ENCODE data around the gene GCH1.

Gene GCH1

GRCh38 chr14:54867011-54867410, 35.6 kb downstream of the GCH1 start:
- no peak for TF ChIP-seq CTCF (IDR thresholded peaks at IDR 0.05; ENCODE audit: low read depth, low read length, missing control alignments)
- H3K4me3 ChIP-seq (ENCODE audit: low read depth, low read length), result no peak overlapping the region
- in situ Hi-C loops (cut with HindIII; ENCODE audit: low sequenced_read_pairs), result no loop called here
- DNase-seq (ENCODE audit: low read depth), result no peak

- no peak overlapping the region for H3K4me3 ChIP-seq (ENCODE audit: low read depth, low read length)
- no peak for TF ChIP-seq CTCF (IDR thresholded peaks at IDR 0.05; ENCODE audit: low read depth, low read length, missing control alignments)
- in situ Hi-C loops (cut with HindIII; ENCODE audit: low sequenced_read_pairs), result no loop called here
- DNase-seq (ENCODE audit: low read depth), result no peak
Measured at GRCh38 chr14:54866588-54866987, 36.0 kb downstream of the GCH1 start.

GRCh38 chr14:54864526-54864925, 38.1 kb downstream of the GCH1 start:
- in situ Hi-C loops (cut with HindIII; ENCODE audit: low sequenced_read_pairs), result no loop called here
- no peak overlapping the region for H3K4me3 ChIP-seq (ENCODE audit: low read depth, low read length)
- no peak for TF ChIP-seq CTCF (IDR thresholded peaks at IDR 0.05; ENCODE audit: low read depth, low read length, missing control alignments)
- DNase-seq (ENCODE audit: low read depth), result no peak

GRCh38 chr14:54857830-54858269, 44.8 kb downstream of the GCH1 start:
- in situ Hi-C loops (cut with HindIII; ENCODE audit: low sequenced_read_pairs), result no loop called here
- no peak for TF ChIP-seq CTCF (IDR thresholded peaks at IDR 0.05; ENCODE audit: low read depth, low read length, missing control alignments)
- no peak overlapping the region for H3K4me3 ChIP-seq (ENCODE audit: low read depth, low read length)
- no peak for DNase-seq (ENCODE audit: low read depth)

GRCh38 chr14:54856152-54856551, 46.5 kb downstream of the GCH1 start:
- TF ChIP-seq CTCF (IDR thresholded peaks at IDR 0.05; ENCODE audit: low read depth, low read length, missing control alignments), result no peak
- in situ Hi-C loops (cut with HindIII; ENCODE audit: low sequenced_read_pairs), result no loop called here
- H3K4me3 ChIP-seq (ENCODE audit: low read depth, low read length), result no peak overlapping the region
- DNase-seq (ENCODE audit: low read depth), result no peak

- DNase-seq (ENCODE audit: low read depth), result no peak
- no peak for TF ChIP-seq CTCF (IDR thresholded peaks at IDR 0.05; ENCODE audit: low read depth, low read length, missing control alignments)
- H3K4me3 ChIP-seq (ENCODE audit: low read depth, low read length), result no peak overlapping the region
- in situ Hi-C loops (cut with HindIII; ENCODE audit: low sequenced_read_pairs), result no loop called here
Measured at GRCh38 chr14:54854181-54854580, 48.4 kb downstream of the GCH1 start.

GRCh38 chr14:54853339-54853738, 49.3 kb downstream of the GCH1 start:
- no peak for TF ChIP-seq CTCF (IDR thresholded peaks at IDR 0.05; ENCODE audit: low read depth, low read length, missing control alignments)
- no peak overlapping the region for H3K4me3 ChIP-seq (ENCODE audit: low read depth, low read length)
- DNase-seq (ENCODE audit: low read depth), result no peak
- in situ Hi-C loops (cut with HindIII; ENCODE audit: low sequenced_read_pairs), result no loop called here
